Fibroblast of lung (primary cell): ENCODE results near the gene RNF220. TPM values are rescaled to one million over a fixed set of nuclear protein-coding genes. Genes with fewer than 3 reads are reported as not detected.

Experiments used
- DNase-seq, 2 donors: peaks; one replicate each; pipeline versions ENCODE4 v3.0.0 to v3.0.0-alpha.2; 2010; ENCODE audit warnings: low read depth in 2 of 2
- H2AFZ ChIP-seq: 2 replicates; pipeline ENCODE4 v1.5.1; 2012; ENCODE audit warnings: low read length, control low read depth, inconsistent platforms
- H3K27ac ChIP-seq: 2 replicates; pipeline ENCODE4 v1.5.1; 2011; ENCODE audit warnings: low read length, control low read depth; ENCODE audit not compliant: insufficient read depth
- H3K27me3 ChIP-seq: 2 replicates; pipeline ENCODE4 v1.5.1; 2011; ENCODE audit warnings: mild to moderate bottlenecking, low read length; ENCODE audit not compliant: control insufficient read depth, insufficient read depth
- H3K36me3 ChIP-seq: 2 replicates; pipeline ENCODE4 v1.5.1; 2011; ENCODE audit warnings: low read length; ENCODE audit not compliant: control insufficient read depth, insufficient read depth
- H3K4me1 ChIP-seq: 2 replicates; pipeline ENCODE4 v1.5.1; 2011; ENCODE audit warnings: low read length; ENCODE audit not compliant: control insufficient read depth, insufficient read depth; ENCODE audit errors: extremely low read depth
- H3K4me2 ChIP-seq: 2 replicates; pipeline ENCODE4 v1.5.1; 2011; ENCODE audit warnings: low read length, control low read depth; ENCODE audit not compliant: insufficient read depth; ENCODE audit errors: extremely low read depth
- H3K4me3 ChIP-seq, 4 experiments: fragments of 200-600 bp in 1 of 4; sonication (generic) in 1 of 4; replicated peaks in 1 of 4; 2 replicates each; pipeline ENCODE4 v1.5.1; 2011 to 2016; ENCODE audit warnings: low read length in 4 of 4, low read depth in 3 of 4, mild to moderate bottlenecking in 3 of 4, control low read depth in 2 of 4, inconsistent platforms in 1 of 4, mixed read lengths in 1 of 4; ENCODE audit not compliant: insufficient read depth in 1 of 4; ENCODE audit errors: control extremely low read depth in 1 of 4
- H3K79me2 ChIP-seq: 2 replicates; pipeline ENCODE4 v1.5.1; 2012; ENCODE audit warnings: mild to moderate bottlenecking, low read length, inconsistent platforms; ENCODE audit not compliant: control insufficient read depth, insufficient read depth
- H3K9ac ChIP-seq: 2 replicates; pipeline ENCODE4 v1.5.1; 2011; ENCODE audit warnings: mild to moderate bottlenecking, low read length, control low read depth; ENCODE audit not compliant: insufficient read depth
- H3K9me3 ChIP-seq: 2 replicates; pipeline ENCODE4 v1.5.1; 2012; ENCODE audit warnings: low read depth, low read length; ENCODE audit not compliant: control insufficient read depth, insufficient read depth
- H4K20me1 ChIP-seq: 2 replicates; pipeline ENCODE4 v1.5.1; 2011; ENCODE audit warnings: low read length; ENCODE audit not compliant: control insufficient read depth, insufficient read depth; ENCODE audit errors: extremely low read depth
- EZH2 ChIP-seq: IDR thresholded peaks from 2 replicates; pipeline ENCODE4 v1.5.1; 2012; ENCODE audit warnings: low read length, control low read depth, mild to moderate bottlenecking; ENCODE audit errors: missing control alignments
- polyA plus RNA-seq, 2 donors: library from polyadenylated mRNA; depleted of rRNA in 1 of 2; stranded (reverse) in 1 of 2; unstranded in 1 of 2; fragments of >200 nt; gene quantifications; 2 replicates each; pipeline ENCODE4 v1.2.1, GENCODE V29; 2011 to 2012; ENCODE audit warnings: missing spikeins in 1 of 2
- total RNA-seq: library from RNA; depleted of rRNA; stranded (reverse); fragments of >200 nt; gene quantifications from 2 replicates; pipeline ENCODE4 v1.2.1, GENCODE V29; 2014
- TF ChIP-seq, protein P1 (sequence below), 2 donors: IDR thresholded peaks in 1 of 2; conservative IDR thresholded peaks in 1 of 2; 1 replicate in 1 of 2; 2 replicates in 1 of 2; pipeline ENCODE4 v1.5.1; 2011 to 2012; ENCODE audit warnings: low read length in 2 of 2, control low read depth in 1 of 2, inconsistent platforms in 1 of 2, low read depth in 1 of 2, mild to moderate bottlenecking in 1 of 2

RNF220 gene
- total and polyA plus RNA-seq, 2 donors (not counting 1 experiment from before 2014, with no cell fraction given), result 42.3 to 52.0 TPM

DNA sequence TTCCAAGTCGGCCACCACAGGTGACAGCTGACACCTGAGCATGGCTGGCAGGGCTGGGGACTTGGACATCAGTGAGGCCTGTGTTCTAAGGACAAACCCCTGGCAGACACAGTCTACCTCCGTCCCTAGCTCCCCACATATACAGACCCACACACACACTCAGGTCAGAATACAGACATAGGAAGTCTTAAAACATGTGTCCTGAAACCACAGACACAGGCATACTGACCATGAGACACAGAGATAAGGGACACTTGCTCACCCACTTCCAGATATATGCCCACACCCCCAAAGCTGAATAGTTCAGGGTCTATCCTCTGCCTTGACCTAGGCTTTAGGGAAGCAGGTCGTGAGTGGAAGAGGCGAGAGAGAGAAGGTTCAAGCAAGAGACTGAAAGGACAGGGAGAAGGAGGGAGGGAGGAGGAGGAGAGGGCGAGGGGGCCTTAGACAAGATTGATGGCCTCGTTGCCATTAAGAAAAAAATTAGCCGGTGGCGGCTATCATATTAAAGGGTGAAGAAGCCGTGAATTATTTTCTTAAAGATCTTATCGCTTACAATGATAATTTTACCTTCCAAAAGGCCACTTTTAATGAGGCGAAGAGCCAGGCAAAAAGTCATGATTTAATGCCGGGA, 219.3 kb downstream of the RNF220 start:
- no peak for DNase-seq
- H4K20me1 ChIP-seq, result no peaks in the 10 kb centered on the region
- no peaks in the 10 kb centered on the region for H3K27me3 ChIP-seq

DNA sequence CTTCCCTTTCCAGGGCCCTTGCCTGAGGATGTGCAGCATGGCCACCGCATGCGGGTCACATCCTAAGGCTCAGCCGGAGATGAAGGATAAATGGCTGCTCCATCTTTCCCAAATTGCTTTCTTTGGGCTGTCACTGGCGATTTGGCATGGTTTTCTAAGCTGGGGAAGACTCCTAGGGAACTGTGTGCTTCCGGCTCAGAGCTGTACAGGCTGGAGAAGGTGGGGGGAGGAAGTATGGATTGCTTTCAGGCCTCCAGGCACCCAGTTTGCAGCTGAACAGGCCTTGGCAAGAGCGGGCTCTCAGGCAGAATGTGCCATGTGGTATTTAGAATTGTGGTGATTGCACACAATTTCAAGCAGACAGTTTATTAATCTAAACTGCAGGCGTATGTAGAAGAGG, 220.3 kb downstream of the RNF220 start:
- H3K9ac ChIP-seq, result no peak overlapping the region
- H3K4me3 ChIP-seq, result no peak overlapping the region
- no peak overlapping the region for H3K4me2 ChIP-seq
- H2AFZ ChIP-seq, result no peak overlapping the region
- H4K20me1 ChIP-seq, result no peaks in the 10 kb centered on the region
- no peaks in the 10 kb centered on the region for H3K27me3 ChIP-seq
- H3K79me2 ChIP-seq, result no peaks in the 10 kb centered on the region
- H3K36me3 ChIP-seq, result no peaks in the 10 kb centered on the region
- TF ChIP-seq EZH2, result no peak
- TF ChIP-seq, protein P1, sequence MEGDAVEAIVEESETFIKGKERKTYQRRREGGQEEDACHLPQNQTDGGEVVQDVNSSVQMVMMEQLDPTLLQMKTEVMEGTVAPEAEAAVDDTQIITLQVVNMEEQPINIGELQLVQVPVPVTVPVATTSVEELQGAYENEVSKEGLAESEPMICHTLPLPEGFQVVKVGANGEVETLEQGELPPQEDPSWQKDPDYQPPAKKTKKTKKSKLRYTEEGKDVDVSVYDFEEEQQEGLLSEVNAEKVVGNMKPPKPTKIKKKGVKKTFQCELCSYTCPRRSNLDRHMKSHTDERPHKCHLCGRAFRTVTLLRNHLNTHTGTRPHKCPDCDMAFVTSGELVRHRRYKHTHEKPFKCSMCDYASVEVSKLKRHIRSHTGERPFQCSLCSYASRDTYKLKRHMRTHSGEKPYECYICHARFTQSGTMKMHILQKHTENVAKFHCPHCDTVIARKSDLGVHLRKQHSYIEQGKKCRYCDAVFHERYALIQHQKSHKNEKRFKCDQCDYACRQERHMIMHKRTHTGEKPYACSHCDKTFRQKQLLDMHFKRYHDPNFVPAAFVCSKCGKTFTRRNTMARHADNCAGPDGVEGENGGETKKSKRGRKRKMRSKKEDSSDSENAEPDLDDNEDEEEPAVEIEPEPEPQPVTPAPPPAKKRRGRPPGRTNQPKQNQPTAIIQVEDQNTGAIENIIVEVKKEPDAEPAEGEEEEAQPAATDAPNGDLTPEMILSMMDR (conservative IDR thresholded peaks at IDR 0.05 in 1 of 2, IDR thresholded peaks at IDR 0.05 in 1 of 2; ENCODE audit: low read depth in 1 of 2, low read length in 2 of 2), result no peak
- no peaks in the 10 kb centered on the region for H3K9me3 ChIP-seq
- no peak overlapping the region for H3K27ac ChIP-seq
- H3K4me1 ChIP-seq, result peaks cover 21% of the 10 kb centered on the region
- DNase-seq, result no peak

More for the DNA sequence above, 219.3 kb downstream of the RNF220 start:
- TF ChIP-seq, protein P1 (conservative IDR thresholded peaks at IDR 0.05 in 1 of 2, IDR thresholded peaks at IDR 0.05 in 1 of 2; ENCODE audit: low read depth in 1 of 2, low read length in 2 of 2), result no peak
- TF ChIP-seq EZH2, result no peak
- no peak overlapping the region for H2AFZ ChIP-seq
- no peak overlapping the region for H3K4me2 ChIP-seq
- H3K79me2 ChIP-seq, result no peaks in the 10 kb centered on the region
- no peaks in the 10 kb centered on the region for H3K36me3 ChIP-seq
- H3K27ac ChIP-seq, result no peak overlapping the region
- no peak overlapping the region for H3K9ac ChIP-seq
- H3K4me1 ChIP-seq, result peaks cover 23% of the 10 kb centered on the region
- no peak overlapping the region for H3K4me3 ChIP-seq
- H3K9me3 ChIP-seq, result no peaks in the 10 kb centered on the region

DNA sequence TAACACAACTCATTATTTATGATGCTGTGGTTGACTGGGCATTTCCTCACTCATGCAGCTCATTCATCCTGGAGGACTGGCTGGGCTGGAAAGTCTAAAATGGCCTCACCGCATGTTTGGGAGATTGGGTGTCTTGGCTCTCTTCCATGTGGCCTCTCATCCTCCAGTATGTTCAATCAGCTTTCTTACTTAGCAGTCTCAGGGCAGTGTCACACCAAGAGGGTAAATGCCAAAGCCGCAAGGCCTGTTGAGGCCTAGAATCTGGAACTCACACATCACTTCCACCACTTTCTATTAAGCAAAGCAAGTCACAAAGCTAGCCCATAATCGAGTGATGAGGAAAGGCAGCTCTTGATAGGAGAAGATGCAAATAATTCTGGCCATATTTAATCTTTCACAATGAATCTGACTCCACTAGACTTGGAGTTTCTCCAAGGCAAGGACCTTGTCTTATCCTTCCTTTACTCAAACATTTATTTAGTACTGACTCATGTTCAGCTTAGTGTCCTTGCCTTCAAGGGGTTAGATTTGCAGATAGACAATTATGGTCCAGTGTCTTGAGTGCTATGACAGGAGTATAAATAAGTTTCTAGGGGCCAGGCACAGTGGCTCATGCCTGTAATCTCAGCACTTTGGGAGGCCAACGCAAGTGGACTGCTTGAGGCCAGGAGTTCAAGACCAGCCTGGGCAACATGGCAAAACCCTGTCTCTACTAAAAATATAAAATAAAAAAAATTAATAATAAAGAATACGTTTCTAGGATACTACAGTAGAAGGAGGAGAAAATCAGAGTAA, 224.1 kb downstream of the RNF220 start:
- no peak overlapping the region for H2AFZ ChIP-seq
- H3K27me3 ChIP-seq, result no peaks in the 10 kb centered on the region
- TF ChIP-seq, protein P1 (conservative IDR thresholded peaks at IDR 0.05 in 1 of 2, IDR thresholded peaks at IDR 0.05 in 1 of 2; ENCODE audit: low read depth in 1 of 2, low read length in 2 of 2), result no peak
- no peak for TF ChIP-seq EZH2
- H3K4me1 ChIP-seq, result peaks cover 16% of the 10 kb centered on the region
- DNase-seq, result peak; percentile 98
- no peaks in the 10 kb centered on the region for H4K20me1 ChIP-seq
- no peak overlapping the region for H3K9ac ChIP-seq
- peak overlapping the region; percentile 81 for H3K27ac ChIP-seq
- H3K36me3 ChIP-seq, result no peaks in the 10 kb centered on the region
- H3K4me3 ChIP-seq, result no peak overlapping the region
- peaks cover 11% of the 10 kb centered on the region for H3K79me2 ChIP-seq
- H3K9me3 ChIP-seq, result no peaks in the 10 kb centered on the region
- no peak overlapping the region for H3K4me2 ChIP-seq
